OCI-LY3 (cell line): ENCODE measurements around the gene BLM.

Experiments used
- EZH2phosphoT487 ChIP-seq: fragments of 200-600 bp; shearing (Covaris generic); IDR thresholded peaks from 2 replicates; pipeline ENCODE4 v1.6.1; 2018; ENCODE audit warnings: antibody characterized with exemption, mixed run types, low read depth
- TF ChIP-seq, protein P1 (sequence below): fragments of 200-600, 300-600 bp; sonication (generic); IDR thresholded peaks from 2 replicates; pipeline ENCODE4 v1.5.1; 2014; ENCODE audit warnings: antibody characterized with exemption, low read length, low read depth

GRCh38 chr15:90782442-90782841, 65.3 kb downstream of the BLM start:
- TF ChIP-seq, protein P1, sequence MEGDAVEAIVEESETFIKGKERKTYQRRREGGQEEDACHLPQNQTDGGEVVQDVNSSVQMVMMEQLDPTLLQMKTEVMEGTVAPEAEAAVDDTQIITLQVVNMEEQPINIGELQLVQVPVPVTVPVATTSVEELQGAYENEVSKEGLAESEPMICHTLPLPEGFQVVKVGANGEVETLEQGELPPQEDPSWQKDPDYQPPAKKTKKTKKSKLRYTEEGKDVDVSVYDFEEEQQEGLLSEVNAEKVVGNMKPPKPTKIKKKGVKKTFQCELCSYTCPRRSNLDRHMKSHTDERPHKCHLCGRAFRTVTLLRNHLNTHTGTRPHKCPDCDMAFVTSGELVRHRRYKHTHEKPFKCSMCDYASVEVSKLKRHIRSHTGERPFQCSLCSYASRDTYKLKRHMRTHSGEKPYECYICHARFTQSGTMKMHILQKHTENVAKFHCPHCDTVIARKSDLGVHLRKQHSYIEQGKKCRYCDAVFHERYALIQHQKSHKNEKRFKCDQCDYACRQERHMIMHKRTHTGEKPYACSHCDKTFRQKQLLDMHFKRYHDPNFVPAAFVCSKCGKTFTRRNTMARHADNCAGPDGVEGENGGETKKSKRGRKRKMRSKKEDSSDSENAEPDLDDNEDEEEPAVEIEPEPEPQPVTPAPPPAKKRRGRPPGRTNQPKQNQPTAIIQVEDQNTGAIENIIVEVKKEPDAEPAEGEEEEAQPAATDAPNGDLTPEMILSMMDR, result no peak
- TF ChIP-seq EZH2phosphoT487, result no peak
